ENCODE measurements around the gene LAMTOR3. TPM values are rescaled to one million over a fixed set of nuclear protein-coding genes. Genes with fewer than 3 reads are reported as not detected.
A peak's percentile ranks its signal among the peaks of the same experiment; 100 is the strongest.
"Not testable (repeated sequence)": the region's sequence is repeated elsewhere in the genome, so short reads cannot be mapped to it uniquely, and the experiment has no call there.

LAMTOR3 gene
- total RNA-seq, 2 donors from 2014 or later: 51.6 to 78.7 TPM

DNA sequence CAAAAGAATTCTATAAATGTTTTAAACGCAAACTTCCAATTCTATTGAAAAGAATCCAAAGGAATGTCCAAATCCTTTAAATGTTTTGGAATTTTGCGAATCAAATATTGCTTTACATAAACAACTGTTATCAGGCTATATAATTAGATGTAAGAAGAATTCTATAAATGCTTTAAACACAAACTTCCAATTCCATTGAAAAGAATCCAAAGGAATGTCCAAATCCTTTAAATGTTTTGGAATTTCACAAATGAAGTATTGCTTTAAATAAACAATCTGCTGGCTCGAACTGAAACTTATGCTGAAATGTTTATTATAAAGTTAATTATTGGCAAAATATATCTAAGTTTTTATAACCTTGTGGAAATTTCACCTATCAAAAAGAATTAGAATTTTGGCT lies 61.5 kb downstream of the LAMTOR3 start:
- WGBS: 31% methylated on average over 3 of the region's 3 CpGs
- intact Hi-C loops (cut with DNase I): no loop called here
- H3K36me3 ChIP-seq: no peaks in the 10 kb centered on the region
- no peak overlapping the region for H3K27ac ChIP-seq
- DNase-seq (ENCODE audit: low spot score): no peak
- no peak overlapping the region for H3K4me3 ChIP-seq
- H3K27me3 ChIP-seq (replicated peaks; ENCODE audit: insufficient read depth): no peaks in the 10 kb centered on the region
- no peaks in the 10 kb centered on the region for H3K4me1 ChIP-seq (replicated peaks)
- H3K9me3 ChIP-seq: no peaks in the 10 kb centered on the region
- TF ChIP-seq POLR2AphosphoS5 (IDR thresholded peaks at IDR 0.05): no peak
- TF ChIP-seq, protein P1, sequence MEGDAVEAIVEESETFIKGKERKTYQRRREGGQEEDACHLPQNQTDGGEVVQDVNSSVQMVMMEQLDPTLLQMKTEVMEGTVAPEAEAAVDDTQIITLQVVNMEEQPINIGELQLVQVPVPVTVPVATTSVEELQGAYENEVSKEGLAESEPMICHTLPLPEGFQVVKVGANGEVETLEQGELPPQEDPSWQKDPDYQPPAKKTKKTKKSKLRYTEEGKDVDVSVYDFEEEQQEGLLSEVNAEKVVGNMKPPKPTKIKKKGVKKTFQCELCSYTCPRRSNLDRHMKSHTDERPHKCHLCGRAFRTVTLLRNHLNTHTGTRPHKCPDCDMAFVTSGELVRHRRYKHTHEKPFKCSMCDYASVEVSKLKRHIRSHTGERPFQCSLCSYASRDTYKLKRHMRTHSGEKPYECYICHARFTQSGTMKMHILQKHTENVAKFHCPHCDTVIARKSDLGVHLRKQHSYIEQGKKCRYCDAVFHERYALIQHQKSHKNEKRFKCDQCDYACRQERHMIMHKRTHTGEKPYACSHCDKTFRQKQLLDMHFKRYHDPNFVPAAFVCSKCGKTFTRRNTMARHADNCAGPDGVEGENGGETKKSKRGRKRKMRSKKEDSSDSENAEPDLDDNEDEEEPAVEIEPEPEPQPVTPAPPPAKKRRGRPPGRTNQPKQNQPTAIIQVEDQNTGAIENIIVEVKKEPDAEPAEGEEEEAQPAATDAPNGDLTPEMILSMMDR (IDR thresholded peaks at IDR 0.05): no peak
- no peak for TF ChIP-seq POLR2A (IDR thresholded peaks at IDR 0.05)

- Histone ChIP-seq H3K27ac (no peak overlapping the region), H3K9me3 (no peaks in the 10 kb centered on the region), H3K4me3 (no peak overlapping the region), H3K4me1 (replicated peaks) (no peaks in the 10 kb centered on the region), H3K36me3 (no peaks in the 10 kb centered on the region), H3K27me3 (replicated peaks; ENCODE audit: insufficient read depth) (no peaks in the 10 kb centered on the region)
- TF ChIP-seq, protein P1 (IDR thresholded peaks at IDR 0.05): no peak
- TF ChIP-seq POLR2AphosphoS5 (IDR thresholded peaks at IDR 0.05): peak; percentile 38
- intact Hi-C loops (cut with DNase I): no loop called here
- peak; percentile 26 for DNase-seq (ENCODE audit: low spot score)
Measured at GRCh38 chr4:99832321-99832720, 61.9 kb downstream of the LAMTOR3 start.

DNA sequence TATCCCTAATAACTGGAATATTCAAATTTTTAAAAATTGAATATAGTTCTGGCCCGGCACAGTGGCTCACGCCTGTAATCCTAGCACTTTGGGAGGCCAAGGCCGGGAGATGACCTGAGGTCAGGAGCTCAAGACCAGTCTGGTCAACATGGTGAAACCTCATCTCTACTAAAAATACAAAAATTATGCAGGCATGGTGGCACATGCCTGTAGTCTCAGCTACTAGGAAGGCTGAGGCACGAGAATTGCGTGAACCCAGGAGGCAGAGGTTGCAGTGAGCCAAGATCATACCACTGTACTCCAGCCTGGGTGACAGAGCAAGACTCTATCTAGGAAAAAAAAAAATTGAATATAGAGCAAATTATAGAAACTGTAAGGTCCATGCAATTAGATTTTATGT lies 64.2 kb downstream of the LAMTOR3 start:
- H3K36me3 ChIP-seq; H3K9me3 ChIP-seq; intact Hi-C loops (cut with DNase I); H3K27me3 ChIP-seq (replicated peaks; ENCODE audit: insufficient read depth); H3K4me3 ChIP-seq; DNase-seq (ENCODE audit: low spot score); H3K4me1 ChIP-seq (replicated peaks); H3K27ac ChIP-seq: not testable (repeated sequence)
- 90% methylated on average over 5 of the region's 5 CpGs for WGBS

DNA sequence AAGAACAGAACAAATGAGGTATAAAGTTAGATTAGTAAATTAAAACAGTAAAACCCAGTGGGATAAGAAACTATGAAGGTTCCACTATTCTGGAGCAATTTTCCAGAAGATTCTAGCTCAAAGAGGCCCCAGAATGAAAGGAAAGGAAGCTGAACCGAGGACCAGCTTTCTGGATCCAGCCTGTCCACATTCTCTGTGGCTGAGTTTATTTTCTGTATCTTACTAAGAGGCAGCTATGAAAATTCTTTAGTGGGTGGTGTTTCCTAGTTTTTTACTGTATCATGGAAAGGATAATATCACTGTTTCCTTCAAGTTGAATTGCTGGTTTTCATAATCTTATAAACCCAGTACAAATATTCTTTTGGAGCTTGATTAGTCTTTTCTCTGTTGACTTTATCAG lies 65.8 kb downstream of the LAMTOR3 start:
- Histone ChIP-seq H3K27ac (no peak overlapping the region), H3K4me3 (no peak overlapping the region), H3K27me3 (replicated peaks; ENCODE audit: insufficient read depth) (no peaks in the 10 kb centered on the region), H3K4me1 (replicated peaks) (no peaks in the 10 kb centered on the region), H3K9me3 (no peaks in the 10 kb centered on the region), H3K36me3 (no peaks in the 10 kb centered on the region)
- intact Hi-C loops (cut with DNase I): no loop called here
- TF ChIP-seq, protein P1 (IDR thresholded peaks at IDR 0.05): no peak
- no peak for TF ChIP-seq POLR2AphosphoS5 (IDR thresholded peaks at IDR 0.05)
- no peak for TF ChIP-seq POLR2A (IDR thresholded peaks at IDR 0.05)
- 8% methylated on average over 1 of the region's 1 CpG for WGBS
- no peak for DNase-seq (ENCODE audit: low spot score)

Other genes starting within 250 kb of the LAMTOR3 start
- gene C4orf54, start 236.6 kb downstream of the LAMTOR3 start, total RNA-seq: under 1 TPM; 0.32 to 0.62 TPM
- gene DAPP1, start 77.6 kb downstream of the LAMTOR3 start, total RNA-seq: 1 to 10 TPM; 1.1 to 2.0 TPM
- gene DNAJB14, start 52.2 kb upstream of the LAMTOR3 start, total RNA-seq: 10 to 100 TPM; 23.3 to 27.4 TPM
- 100 to 1,000 TPM; 148 to 157 TPM for gene H2AZ1, start 55.8 kb upstream of the LAMTOR3 start, total RNA-seq